ENCODE results near the gene AP2A2. TPM values are rescaled to one million over a fixed set of nuclear protein-coding genes. Genes with fewer than 3 reads are reported as not detected.
A peak's percentile ranks its signal among the peaks of the same experiment; 100 is the strongest.

The AP2A2 gene
- total RNA-seq, 1 donor from 2014 or later: 78.1 TPM

DNA sequence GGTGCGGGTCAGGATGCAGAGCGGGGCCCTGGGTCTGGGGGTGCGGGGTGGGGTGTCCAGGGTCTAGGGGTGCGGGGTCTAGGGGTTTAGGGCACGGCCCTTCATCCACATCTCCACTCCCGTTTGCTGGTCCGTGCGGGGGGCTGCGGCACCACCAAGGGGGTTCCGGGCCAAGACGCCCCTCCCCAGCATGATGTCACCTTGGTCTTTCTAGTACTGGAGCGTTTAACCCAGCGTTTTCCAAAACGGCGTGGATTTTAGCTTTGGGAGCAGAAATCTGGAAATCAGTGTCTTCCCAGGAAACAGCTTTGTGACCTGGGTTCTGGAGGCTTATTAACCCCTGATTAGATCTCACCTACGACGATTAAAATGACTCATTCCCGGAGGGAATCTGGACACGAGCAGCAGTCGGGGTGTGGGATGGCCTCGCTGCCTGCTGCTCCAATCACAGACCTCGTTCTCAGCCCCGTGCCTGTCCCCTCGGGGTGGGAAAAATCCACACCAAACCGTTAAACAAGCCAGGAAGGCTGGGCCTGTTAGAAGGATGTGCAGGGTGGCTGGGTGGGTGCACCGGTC, 759 bp downstream of the AP2A2 start:
- DNase-seq (ENCODE audit: low read depth, low spot score): no peak
- TF ChIP-seq CTCF (conservative IDR thresholded peaks at IDR 0.05): no peak
- H3K36me3 Mint-ChIP-seq (ENCODE audit: low read depth): no peaks in the 10 kb centered on the region
- no peaks in the 10 kb centered on the region for H3K27me3 Mint-ChIP-seq (ENCODE audit: low read depth)
- peaks cover 29% of the 10 kb centered on the region for H3K4me1 Mint-ChIP-seq
- peak overlapping the region; percentile 91 for H3K4me3 Mint-ChIP-seq
- H3K9me3 Mint-ChIP-seq: no peaks in the 10 kb centered on the region
- peak overlapping the region; percentile 51 for H3K27ac Mint-ChIP-seq (ENCODE audit: unreplicated experiment)

- no peak overlapping the region for H3K27ac Mint-ChIP-seq (ENCODE audit: unreplicated experiment)
- no peaks in the 10 kb centered on the region for H3K9me3 Mint-ChIP-seq
- peak overlapping the region; percentile 84 for H3K4me3 Mint-ChIP-seq
- H3K4me1 Mint-ChIP-seq: peaks cover 36% of the 10 kb centered on the region
- no peaks in the 10 kb centered on the region for H3K27me3 Mint-ChIP-seq (ENCODE audit: low read depth)
- TF ChIP-seq CTCF (conservative IDR thresholded peaks at IDR 0.05): no peak
- no peaks in the 10 kb centered on the region for H3K36me3 Mint-ChIP-seq (ENCODE audit: low read depth)
- no peak for DNase-seq (ENCODE audit: low read depth, low spot score)
Measured at GRCh38 chr11:927871-928270, 2.2 kb downstream of the AP2A2 start.

GRCh38 chr11:928786-929185, 3.1 kb downstream of the AP2A2 start:
- no peak for DNase-seq (ENCODE audit: low read depth, low spot score)
- Mint-ChIP-seq H3K9me3 (no peaks in the 10 kb centered on the region), H3K4me1 (peaks cover 41% of the 10 kb centered on the region), H3K36me3 (ENCODE audit: low read depth) (no peaks in the 10 kb centered on the region), H3K4me3 (peak overlapping the region; percentile 84), H3K27me3 (ENCODE audit: low read depth) (no peaks in the 10 kb centered on the region), H3K27ac (ENCODE audit: unreplicated experiment) (no peak overlapping the region)
- TF ChIP-seq CTCF (conservative IDR thresholded peaks at IDR 0.05): no peak

DNA sequence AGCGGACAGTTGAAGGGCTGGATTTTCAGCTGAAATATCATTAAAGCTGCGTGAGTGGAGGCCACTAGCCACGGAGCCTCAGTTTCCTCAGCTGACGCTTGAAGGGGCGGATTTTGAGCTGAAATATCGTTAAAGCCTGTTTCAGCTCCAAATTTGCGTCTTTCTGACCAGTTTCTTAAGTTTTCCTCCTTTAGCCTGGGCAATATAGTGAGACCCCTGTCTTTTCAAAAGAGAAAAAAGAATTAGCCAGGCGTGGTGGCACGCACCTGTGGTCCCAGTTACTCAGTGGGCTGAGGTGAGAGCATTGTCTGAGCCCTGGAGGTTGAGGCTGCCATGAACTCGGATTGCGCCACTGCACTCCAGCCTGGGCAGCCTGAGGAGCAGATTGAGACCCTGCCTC, 3.7 kb downstream of the AP2A2 start:
- H3K36me3 Mint-ChIP-seq (ENCODE audit: low read depth): no peaks in the 10 kb centered on the region

GRCh38 chr11:931385-931784, 5.7 kb downstream of the AP2A2 start:
- Mint-ChIP-seq H3K9me3 (no peaks in the 10 kb centered on the region), H3K27ac (ENCODE audit: unreplicated experiment) (no peak overlapping the region), H3K4me1 (peaks cover 43% of the 10 kb centered on the region), H3K4me3 (no peak overlapping the region), H3K36me3 (ENCODE audit: low read depth) (no peaks in the 10 kb centered on the region), H3K27me3 (ENCODE audit: low read depth) (no peaks in the 10 kb centered on the region)
- no peak for TF ChIP-seq CTCF (conservative IDR thresholded peaks at IDR 0.05)
- no peak for DNase-seq (ENCODE audit: low read depth, low spot score)

More for the DNA sequence above, 3.7 kb downstream of the AP2A2 start:
- Mint-ChIP-seq H3K4me3 (peak overlapping the region; percentile 84), H3K4me1 (peaks cover 43% of the 10 kb centered on the region), H3K27ac (ENCODE audit: unreplicated experiment) (no peak overlapping the region), H3K27me3 (ENCODE audit: low read depth) (no peaks in the 10 kb centered on the region), H3K9me3 (no peaks in the 10 kb centered on the region)
- no peak for TF ChIP-seq CTCF (conservative IDR thresholded peaks at IDR 0.05)
- DNase-seq (ENCODE audit: low read depth, low spot score): no peak
